HL-60 (cell line): ENCODE measurements around the gene TTYH3.

ENCODE experiments used
- DNase-seq, 2 experiments: peaks; one replicate each; pipeline ENCODE4 v3.0.0-alpha.2; 2010 to 2020; ENCODE audit warnings: low read depth in 1 of 2, low spot score in 1 of 2
- H3K27ac ChIP-seq: fragments of 250-450 bp; sonication (Bioruptor Pico); replicated peaks from 2 replicates; pipeline ENCODE4 v1.5.1; 2020; ENCODE audit warnings: mild to moderate bottlenecking, moderate library complexity
- H3K27me3 ChIP-seq: fragments of 250-450 bp; sonication (Bioruptor Pico); 2 replicates; pipeline ENCODE4 v1.5.1; 2021; ENCODE audit warnings: mild to moderate bottlenecking, moderate library complexity; ENCODE audit not compliant: insufficient read depth, poor library complexity, severe bottlenecking
- H3K4me3 ChIP-seq: replicated peaks from 2 replicates; pipeline ENCODE4 v1.5.1; 2011; ENCODE audit warnings: mild to moderate bottlenecking, control low read depth, low read length; ENCODE audit not compliant: insufficient read depth
- CTCF ChIP-seq: IDR thresholded peaks from one replicate; pipeline ENCODE4 v1.5.1; 2011; ENCODE audit warnings: low read length, control low read depth, inconsistent platforms; ENCODE audit not compliant: insufficient read depth
- GABPA ChIP-seq: IDR thresholded peaks from 2 replicates; pipeline ENCODE4 v1.6.1; 2012; ENCODE audit warnings: low read depth
- POLR2AphosphoS5 ChIP-seq: IDR thresholded peaks from 2 replicates; pipeline ENCODE4 v1.6.1; 2012; ENCODE audit warnings: low read depth
- REST ChIP-seq: IDR thresholded peaks from 2 replicates; pipeline ENCODE4 v1.6.1; 2012; ENCODE audit warnings: low read depth; ENCODE audit not compliant: insufficient replicate concordance
- SPI1 ChIP-seq: IDR thresholded peaks from 2 replicates; pipeline ENCODE4 v1.6.1; 2012; ENCODE audit warnings: low read depth, mild to moderate bottlenecking, borderline replicate concordance

The TTYH3 gene

GRCh38 chr7:2661602-2662272, 30.0 kb downstream of the TTYH3 start:
- Histone ChIP-seq H3K4me3 (no peak overlapping the region), H3K27ac (no peak overlapping the region), H3K27me3 (no peaks in the 10 kb centered on the region)
- TF ChIP-seq CTCF: no peak
- no peak for TF ChIP-seq SPI1
- TF ChIP-seq GABPA: no peak
- TF ChIP-seq POLR2AphosphoS5: no peak
- TF ChIP-seq REST: no peak
- DNase-seq: no peak

- TF ChIP-seq GABPA (no peak), POLR2AphosphoS5 (no peak), REST (no peak), SPI1 (no peak), CTCF (no peak)
- H3K27ac ChIP-seq: peak overlapping the region; percentile 31
- H3K27me3 ChIP-seq: no peaks in the 10 kb centered on the region
- H3K4me3 ChIP-seq: no peak overlapping the region
- no peak for DNase-seq
Observed at GRCh38 chr7:2662273-2663120, 30.7 kb downstream of the TTYH3 start.

GRCh38 chr7:2663121-2663886, 31.5 kb downstream of the TTYH3 start:
- Histone ChIP-seq H3K27me3 (no peaks in the 10 kb centered on the region), H3K4me3 (no peak overlapping the region), H3K27ac (peak overlapping the region; percentile 31)
- TF ChIP-seq POLR2AphosphoS5 (no peak), REST (no peak), SPI1 (no peak), CTCF (no peak), GABPA (no peak)
- no peak for DNase-seq
